Suprapubic skin (tissue), 4 donors: ENCODE results near the gene PFDN4.

Experiments used
- CTCF ChIP-seq, 2 donors: fragments of 200-600 bp in 1 of 2; fragments of 450-650 bp in 1 of 2; sonication (generic) in 1 of 2; IDR thresholded peaks; one replicate each; pipeline ENCODE4 v1.5.1; 2016 to 2019; ENCODE audit warnings: antibody characterized with exemption in 2 of 2, mild to moderate bottlenecking in 1 of 2, moderate library complexity in 1 of 2
- POLR2A ChIP-seq, 2 donors: fragments of 450-650 bp; IDR thresholded peaks; one replicate each; pipeline ENCODE4 v1.6.1; 2017; ENCODE audit warnings: antibody characterized with exemption in 2 of 2, mild to moderate bottlenecking in 2 of 2, moderate library complexity in 2 of 2
- POLR2AphosphoS5 ChIP-seq, 3 donors: sonication (generic); formaldehyde crosslinking; IDR thresholded peaks; one replicate each; pipeline ENCODE4 v1.6.1; 2017; ENCODE audit warnings: antibody characterized with exemption in 3 of 3

GRCh38 chr20:54165803-54166202 lies 42.1 kb upstream of the PFDN4 start:
- TF ChIP-seq CTCF (IDR thresholded peaks at IDR 0.05) (no peak), POLR2AphosphoS5 (IDR thresholded peaks at IDR 0.05) (no peak), POLR2A (IDR thresholded peaks at IDR 0.05) (no peak)
